K562 (cell line): ENCODE data around the gene CCDC47. TPM values are rescaled to one million over a fixed set of nuclear protein-coding genes. Genes with fewer than 3 reads are reported as not detected.

Experiments
- CREM ChIP-seq: IDR thresholded peaks from 2 replicates; pipeline ENCODE4 v1.6.1; 2014; ENCODE audit warnings: antibody characterized with exemption, low read depth
- ELK3 ChIP-seq: fragments of 450-650 bp; formaldehyde crosslinking; IDR thresholded peaks from 2 replicates; pipeline ENCODE4 v1.4.0; 2020; ENCODE audit warnings: mild to moderate bottlenecking
- EP400 ChIP-seq: fragments of 450-650 bp; IDR thresholded peaks from 2 replicates; pipeline ENCODE4 v1.6.1; 2017; ENCODE audit warnings: antibody characterized with exemption, mild to moderate bottlenecking, moderate library complexity
- FOS ChIP-seq: IDR thresholded peaks from 3 replicates; pipeline ENCODE4 v1.6.1; 2011; ENCODE audit not compliant: insufficient read length; ENCODE audit errors: extremely low read depth
- POLR2G ChIP-seq: fragments of 200-400 bp; formaldehyde crosslinking; IDR thresholded peaks from 2 replicates; pipeline ENCODE4 v1.6.1; 2017; ENCODE audit warnings: low read depth, mild to moderate bottlenecking, antibody characterized with exemption, low read length, moderate library complexity
- TAF9B ChIP-seq: fragments of 450-650 bp; IDR thresholded peaks from 2 replicates; pipeline ENCODE4 v1.6.1; 2018; ENCODE audit warnings: mild to moderate bottlenecking; ENCODE audit not compliant: partially characterized antibody
- TGIF2 ChIP-seq: sonication (generic); formaldehyde crosslinking; IDR thresholded peaks from 2 replicates; pipeline ENCODE4 v1.8.1; 2022; ENCODE audit warnings: mild to moderate bottlenecking, missing genetic modification reagents, moderate library complexity
- ZNF263 ChIP-seq: sonication (generic); formaldehyde crosslinking; IDR thresholded peaks from 2 replicates; pipeline ENCODE4 v1.8.0; 2022; ENCODE audit warnings: mild to moderate bottlenecking, missing genetic modification reagents, borderline replicate concordance
- ZNF282 ChIP-seq: sonication (generic); formaldehyde crosslinking; IDR thresholded peaks from 2 replicates; pipeline ENCODE4 v1.8.1; 2023; ENCODE audit warnings: missing genetic modification reagents
- ZNF518B ChIP-seq: fragments of 250-450 bp; sonication (Bioruptor Pico); IDR thresholded peaks from 2 replicates; pipeline ENCODE4 v1.5.0; 2021; ENCODE audit warnings: mild to moderate bottlenecking, moderate library complexity
- ZNF696 ChIP-seq: fragments of 250-450 bp; sonication (Bioruptor Pico); conservative IDR thresholded peaks from 2 replicates; pipeline ENCODE4 v1.4.0; 2020; ENCODE audit warnings: mild to moderate bottlenecking, moderate library complexity
- polyA plus RNA-seq, 8 experiments: library from polyadenylated mRNA; depleted of rRNA in 4 of 8; stranded (reverse) in 5 of 8; unstranded in 3 of 8; fragments of >200 nt; fragmentation: Nextera tagmentation in 2 of 8; fragmentation: Illumina TruSeq in 1 of 8; extraction: Ambion mirVana in 2 of 8; extraction: Trizol in 1 of 8; gene quantifications; 2 replicates each; pipeline versions ENCODE4 v1.2.1 to v1.2.3, GENCODE V29; 2011 to 2014; ENCODE audit warnings: inconsistent platforms in 1 of 8, missing spikeins in 1 of 8
- total RNA-seq, 7 experiments: library from RNA; depleted of rRNA in 6 of 7; stranded (reverse); fragments of >200 nt in 6 of 7; fragmentation: Illumina TruSeq in 2 of 7; extraction: Trizol in 2 of 7; gene quantifications; 2 replicates each; pipeline versions ENCODE4 v1.2.1 to v1.2.3, GENCODE V29; 2011 to 2021; ENCODE audit warnings: low replicate concordance in 1 of 7
- TF ChIP-seq, protein P1 (sequence below): fragments of 450-650 bp; IDR thresholded peaks from 2 replicates; pipeline ENCODE4 v1.6.1; 2018; ENCODE audit not compliant: partially characterized antibody
- TF ChIP-seq, protein P2 (sequence below): fragments of 450-650 bp; IDR thresholded peaks from 2 replicates; pipeline ENCODE4 v1.6.1; 2016; ENCODE audit warnings: borderline replicate concordance
- TF ChIP-seq, protein P3 (sequence below): fragments of 450-650 bp; conservative IDR thresholded peaks from 2 replicates; pipeline ENCODE4 v1.6.1; 2016; ENCODE audit warnings: missing genetic modification characterization, low read depth, mild to moderate bottlenecking, control low read depth, missing compliant biosample characterization

Gene CCDC47
- total and polyA plus RNA-seq, 9 of the 15 experiments (the other 6 are each of a cell fraction or from before 2014, with no cell fraction given) = 15.5 to 162 (median 122) TPM

DNA sequence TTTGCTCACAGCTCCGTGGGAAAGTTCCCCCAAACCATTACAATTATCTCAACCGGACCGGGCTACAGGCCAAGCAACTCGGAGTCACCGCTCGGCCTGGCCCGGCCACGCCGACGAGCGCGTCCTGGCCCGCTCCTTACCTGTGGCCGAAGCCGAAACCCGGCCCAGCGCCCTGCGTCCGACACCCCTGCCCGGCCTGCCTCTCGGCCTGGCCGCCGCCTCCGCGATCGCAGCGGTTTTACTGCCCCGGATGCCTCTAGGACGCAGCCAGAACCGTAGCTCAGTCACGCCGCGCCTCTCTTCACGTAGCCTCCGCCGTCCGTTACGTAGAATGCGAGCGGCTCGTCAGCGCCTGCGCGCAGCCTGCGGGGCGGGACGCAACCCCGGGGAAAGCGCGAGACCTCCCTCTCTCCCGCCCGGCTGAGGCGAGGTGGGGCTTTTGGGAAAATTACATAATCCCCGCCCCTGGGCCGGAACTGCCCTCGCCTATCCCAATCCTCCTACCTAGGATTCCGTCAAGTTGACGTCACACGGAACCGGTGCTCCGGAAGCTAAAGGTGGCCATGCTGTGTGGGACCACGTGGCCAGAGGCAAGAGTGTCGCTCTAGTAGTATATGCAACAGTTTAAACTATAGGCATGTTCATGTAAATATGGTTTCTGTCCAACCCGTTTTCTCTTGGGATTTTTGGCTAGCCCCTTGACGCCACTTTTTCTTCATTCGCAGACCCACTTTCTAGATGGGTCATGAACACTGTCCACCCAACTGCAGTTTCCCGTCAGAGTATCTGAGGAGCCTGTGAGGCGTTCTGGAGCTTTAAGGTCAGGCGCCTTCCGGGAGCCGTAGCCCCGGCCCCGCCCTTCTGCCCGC is at the start of gene CCDC47 (continued):
- TF ChIP-seq, protein P1, sequence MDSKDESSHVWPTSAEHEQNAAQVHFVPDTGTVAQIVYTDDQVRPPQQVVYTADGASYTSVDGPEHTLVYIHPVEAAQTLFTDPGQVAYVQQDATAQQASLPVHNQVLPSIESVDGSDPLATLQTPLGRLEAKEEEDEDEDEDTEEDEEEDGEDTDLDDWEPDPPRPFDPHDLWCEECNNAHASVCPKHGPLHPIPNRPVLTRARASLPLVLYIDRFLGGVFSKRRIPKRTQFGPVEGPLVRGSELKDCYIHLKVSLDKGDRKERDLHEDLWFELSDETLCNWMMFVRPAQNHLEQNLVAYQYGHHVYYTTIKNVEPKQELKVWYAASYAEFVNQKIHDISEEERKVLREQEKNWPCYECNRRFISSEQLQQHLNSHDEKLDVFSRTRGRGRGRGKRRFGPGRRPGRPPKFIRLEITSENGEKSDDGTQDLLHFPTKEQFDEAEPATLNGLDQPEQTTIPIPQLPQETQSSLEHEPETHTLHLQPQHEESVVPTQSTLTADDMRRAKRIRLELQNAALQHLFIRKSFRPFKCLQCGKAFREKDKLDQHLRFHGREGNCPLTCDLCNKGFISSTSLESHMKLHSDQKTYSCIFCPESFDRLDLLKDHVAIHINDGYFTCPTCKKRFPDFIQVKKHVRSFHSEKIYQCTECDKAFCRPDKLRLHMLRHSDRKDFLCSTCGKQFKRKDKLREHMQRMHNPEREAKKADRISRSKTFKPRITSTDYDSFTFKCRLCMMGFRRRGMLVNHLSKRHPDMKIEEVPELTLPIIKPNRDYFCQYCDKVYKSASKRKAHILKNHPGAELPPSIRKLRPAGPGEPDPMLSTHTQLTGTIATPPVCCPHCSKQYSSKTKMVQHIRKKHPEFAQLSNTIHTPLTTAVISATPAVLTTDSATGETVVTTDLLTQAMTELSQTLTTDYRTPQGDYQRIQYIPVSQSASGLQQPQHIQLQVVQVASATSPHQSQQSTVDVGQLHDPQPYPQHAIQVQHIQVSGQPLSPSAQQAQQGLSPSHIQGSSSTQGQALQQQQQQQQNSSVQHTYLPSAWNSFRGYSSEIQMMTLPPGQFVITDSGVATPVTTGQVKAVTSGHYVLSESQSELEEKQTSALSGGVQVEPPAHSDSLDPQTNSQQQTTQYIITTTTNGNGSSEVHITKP = no peak
- TF ChIP-seq ZNF518B (CRISPR knock-in tag) (no peak), ELK3 (CRISPR knock-in tag) (no peak), TAF9B (peak; percentile 74), ZNF282 (no peak), ZNF696 (no peak), POLR2G (peak; percentile 98), ZNF263 (CRISPR knock-in tag) (0 out of 2 replicates have a peak, but pooled peaks have one; percentile 36), TGIF2 (CRISPR knock-in tag) (no peak; the same call in 1 of the 2 replicates), CREM (peak; percentile 96), EP400 (peak; percentile 100), FOS (no peak)
- TF ChIP-seq, protein P2, sequence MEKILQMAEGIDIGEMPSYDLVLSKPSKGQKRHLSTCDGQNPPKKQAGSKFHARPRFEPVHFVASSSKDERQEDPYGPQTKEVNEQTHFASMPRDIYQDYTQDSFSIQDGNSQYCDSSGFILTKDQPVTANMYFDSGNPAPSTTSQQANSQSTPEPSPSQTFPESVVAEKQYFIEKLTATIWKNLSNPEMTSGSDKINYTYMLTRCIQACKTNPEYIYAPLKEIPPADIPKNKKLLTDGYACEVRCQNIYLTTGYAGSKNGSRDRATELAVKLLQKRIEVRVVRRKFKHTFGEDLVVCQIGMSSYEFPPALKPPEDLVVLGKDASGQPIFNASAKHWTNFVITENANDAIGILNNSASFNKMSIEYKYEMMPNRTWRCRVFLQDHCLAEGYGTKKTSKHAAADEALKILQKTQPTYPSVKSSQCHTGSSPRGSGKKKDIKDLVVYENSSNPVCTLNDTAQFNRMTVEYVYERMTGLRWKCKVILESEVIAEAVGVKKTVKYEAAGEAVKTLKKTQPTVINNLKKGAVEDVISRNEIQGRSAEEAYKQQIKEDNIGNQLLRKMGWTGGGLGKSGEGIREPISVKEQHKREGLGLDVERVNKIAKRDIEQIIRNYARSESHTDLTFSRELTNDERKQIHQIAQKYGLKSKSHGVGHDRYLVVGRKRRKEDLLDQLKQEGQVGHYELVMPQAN = peak; percentile 100
- TF ChIP-seq, protein P3, sequence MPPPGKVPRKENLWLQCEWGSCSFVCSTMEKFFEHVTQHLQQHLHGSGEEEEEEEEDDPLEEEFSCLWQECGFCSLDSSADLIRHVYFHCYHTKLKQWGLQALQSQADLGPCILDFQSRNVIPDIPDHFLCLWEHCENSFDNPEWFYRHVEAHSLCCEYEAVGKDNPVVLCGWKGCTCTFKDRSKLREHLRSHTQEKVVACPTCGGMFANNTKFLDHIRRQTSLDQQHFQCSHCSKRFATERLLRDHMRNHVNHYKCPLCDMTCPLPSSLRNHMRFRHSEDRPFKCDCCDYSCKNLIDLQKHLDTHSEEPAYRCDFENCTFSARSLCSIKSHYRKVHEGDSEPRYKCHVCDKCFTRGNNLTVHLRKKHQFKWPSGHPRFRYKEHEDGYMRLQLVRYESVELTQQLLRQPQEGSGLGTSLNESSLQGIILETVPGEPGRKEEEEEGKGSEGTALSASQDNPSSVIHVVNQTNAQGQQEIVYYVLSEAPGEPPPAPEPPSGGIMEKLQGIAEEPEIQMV = no peak
